Measurements from ENCODE around the gene PCDHGB4. TPM values are rescaled to one million over a fixed set of nuclear protein-coding genes. Genes with fewer than 3 reads are reported as not detected.
"Not testable (repeated sequence)": the region's sequence is repeated elsewhere in the genome, so short reads cannot be mapped to it uniquely, and the experiment has no call there.

The PCDHGB4 gene
- total RNA-seq: 10 to 100 TPM; 10.7 to 13.9 TPM
- polyA plus RNA-seq (2013, experiment 1 of 2): 9.2 TPM
- polyA plus RNA-seq (2013, experiment 2 of 2): 9.4 TPM
- long read RNA-seq, experiment 1: 0 reads
- long read RNA-seq, experiment 2, full-length matches to known transcripts: 15 of 15 reads
- long read RNA-seq, experiment 2, partial matches to known transcripts: 0 of 15 reads
- long read RNA-seq, experiment 2, other reads (novel, unspliced or antisense): 0 of 15 reads
- long read RNA-seq, experiment 3, full-length matches to known transcripts: 52 of 52 reads
- long read RNA-seq, experiment 3, partial matches to known transcripts: 0 of 52 reads
- long read RNA-seq, experiment 3, other reads (novel, unspliced or antisense): 0 of 52 reads
- long read RNA-seq, experiment 4, full-length matches to known transcripts: 1 of 1 reads
- long read RNA-seq, experiment 4, partial matches to known transcripts: 0 of 1 reads
- long read RNA-seq, experiment 4, other reads (novel, unspliced or antisense): 0 of 1 reads

GRCh38 chr5:141387557-141388311, at the start of gene PCDHGB4:
Gene PCDHGB4, plus strand, starts transcription at chr5:141387698. Its CDS starts 187 bp downstream, at chr5:141387885.
- peaks cover 11% of the 10 kb centered on the region for H3K27me3 Mint-ChIP-seq (ENCODE audit: insufficient read depth)
- not testable (repeated sequence) for H3K27me3 ChIP-seq (ENCODE audit: control insufficient read depth, insufficient read depth, low read length, poor library complexity, severe bottlenecking); H3K4me1 Mint-ChIP-seq; H3K4me1 ChIP-seq (ENCODE audit: control insufficient read depth, insufficient read depth, low read length); H3K36me3 ChIP-seq (ENCODE audit: control insufficient read depth, insufficient read depth, low read length); H3K9ac ChIP-seq (ENCODE audit: extremely low read depth, low read length, poor library complexity, severe bottlenecking); H3K27ac ChIP-seq (ENCODE audit: low read depth, low read length)
- H3K9me3 Mint-ChIP-seq: peaks cover 76% of the 10 kb centered on the region
- peak; percentile 88 for DNase-seq
- TF ChIP-seq, protein P1, sequence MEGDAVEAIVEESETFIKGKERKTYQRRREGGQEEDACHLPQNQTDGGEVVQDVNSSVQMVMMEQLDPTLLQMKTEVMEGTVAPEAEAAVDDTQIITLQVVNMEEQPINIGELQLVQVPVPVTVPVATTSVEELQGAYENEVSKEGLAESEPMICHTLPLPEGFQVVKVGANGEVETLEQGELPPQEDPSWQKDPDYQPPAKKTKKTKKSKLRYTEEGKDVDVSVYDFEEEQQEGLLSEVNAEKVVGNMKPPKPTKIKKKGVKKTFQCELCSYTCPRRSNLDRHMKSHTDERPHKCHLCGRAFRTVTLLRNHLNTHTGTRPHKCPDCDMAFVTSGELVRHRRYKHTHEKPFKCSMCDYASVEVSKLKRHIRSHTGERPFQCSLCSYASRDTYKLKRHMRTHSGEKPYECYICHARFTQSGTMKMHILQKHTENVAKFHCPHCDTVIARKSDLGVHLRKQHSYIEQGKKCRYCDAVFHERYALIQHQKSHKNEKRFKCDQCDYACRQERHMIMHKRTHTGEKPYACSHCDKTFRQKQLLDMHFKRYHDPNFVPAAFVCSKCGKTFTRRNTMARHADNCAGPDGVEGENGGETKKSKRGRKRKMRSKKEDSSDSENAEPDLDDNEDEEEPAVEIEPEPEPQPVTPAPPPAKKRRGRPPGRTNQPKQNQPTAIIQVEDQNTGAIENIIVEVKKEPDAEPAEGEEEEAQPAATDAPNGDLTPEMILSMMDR (conservative IDR thresholded peaks at IDR 0.05): peak; percentile 86
- peak within 1 kb of the TSS; percentile 64 for H3K27ac Mint-ChIP-seq
- H3K4me3 Mint-ChIP-seq: peak within 1 kb of the TSS; percentile 77
- 73% methylated on average over 5 to 18 of the region's 40 CpGs for WGBS, 2 experiments (ENCODE audit: insufficient coverage in 1 of 2, insufficient read length in 1 of 2)
- H3K9me3 ChIP-seq (ENCODE audit: control insufficient read depth, low read length): peaks cover 68% of the 10 kb centered on the region
- H3K36me3 Mint-ChIP-seq (ENCODE audit: low read depth): peaks cover 51% of the 10 kb centered on the region
- peak within 1 kb of the TSS; percentile 35 for H3K4me3 ChIP-seq (ENCODE audit: low read length)

DNA sequence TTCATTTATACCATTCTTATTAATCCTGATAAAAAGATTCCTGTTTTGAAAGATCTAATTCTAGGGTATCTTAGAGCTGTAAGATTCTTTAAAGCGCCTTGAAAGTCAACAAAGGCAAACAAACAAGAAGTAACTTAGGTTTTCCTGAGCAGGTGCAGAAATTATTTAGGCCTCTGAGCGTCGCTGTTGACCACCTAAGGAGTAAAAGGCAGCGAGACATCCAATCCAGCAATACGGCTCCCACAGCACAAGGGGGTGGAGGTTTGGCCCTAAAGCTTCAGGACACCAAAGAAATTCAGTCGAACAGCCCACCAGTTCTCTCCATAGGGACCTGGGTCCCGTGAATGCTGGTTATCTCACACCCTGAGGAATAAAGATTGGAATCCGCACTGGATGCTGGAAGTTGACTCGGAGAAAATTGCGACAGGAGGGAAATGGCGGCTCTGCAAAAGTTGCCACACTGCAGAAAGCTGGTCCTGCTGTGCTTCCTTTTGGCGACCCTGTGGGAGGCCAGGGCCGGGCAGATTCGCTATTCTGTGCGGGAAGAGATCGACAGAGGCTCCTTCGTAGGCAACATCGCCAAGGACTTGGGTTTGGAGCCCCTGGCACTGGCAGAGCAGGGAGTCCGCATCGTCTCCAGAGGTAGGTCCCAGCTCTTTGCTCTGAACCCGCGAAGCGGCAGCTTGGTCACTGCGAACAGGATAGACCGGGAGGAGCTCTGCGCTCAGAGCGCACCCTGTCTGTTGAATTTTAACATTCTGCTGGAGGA, 48.8 kb upstream of the PCDHGB4 start, which contains the start of gene PCDHGA2:
PCDHGA2 (plus strand) TSS at position 223 of the 769 bp plus-strand sequence.
- H3K36me3 ChIP-seq (ENCODE audit: control insufficient read depth, insufficient read depth, low read length): no peaks in the 10 kb centered on the region
- H3K4me3 Mint-ChIP-seq: peak within 1 kb of the TSS; percentile 46
- TF ChIP-seq, protein P1 (conservative IDR thresholded peaks at IDR 0.05): peak; percentile 78
- 78 to 88% methylated on average over 19 to 27 of the region's 27 CpGs for WGBS, 2 experiments (ENCODE audit: insufficient coverage in 1 of 2, insufficient read length in 1 of 2)
- peaks cover 47% of the 10 kb centered on the region for H3K9me3 Mint-ChIP-seq
- no peak within 1 kb of the TSS for H3K4me3 ChIP-seq (ENCODE audit: low read length)
- no peak within 1 kb of the TSS for H3K9ac ChIP-seq (ENCODE audit: extremely low read depth, low read length, poor library complexity, severe bottlenecking)
- H3K27me3 Mint-ChIP-seq (ENCODE audit: insufficient read depth): peaks cover 19% of the 10 kb centered on the region
- H3K4me1 ChIP-seq (ENCODE audit: control insufficient read depth, insufficient read depth, low read length): no peaks in the 10 kb centered on the region
- peaks cover under 1% of the 10 kb centered on the region for H3K9me3 ChIP-seq (ENCODE audit: control insufficient read depth, low read length)
- H3K27me3 ChIP-seq (ENCODE audit: control insufficient read depth, insufficient read depth, low read length, poor library complexity, severe bottlenecking): no peaks in the 10 kb centered on the region
- H3K4me1 Mint-ChIP-seq: no peaks in the 10 kb centered on the region
- DNase-seq: peak; percentile 75
- no peak within 1 kb of the TSS for H3K27ac ChIP-seq (ENCODE audit: low read depth, low read length)
- H3K27ac Mint-ChIP-seq: peak within 1 kb of the TSS; percentile 55
- peaks cover 8% of the 10 kb centered on the region for H3K36me3 Mint-ChIP-seq (ENCODE audit: low read depth)

DNA sequence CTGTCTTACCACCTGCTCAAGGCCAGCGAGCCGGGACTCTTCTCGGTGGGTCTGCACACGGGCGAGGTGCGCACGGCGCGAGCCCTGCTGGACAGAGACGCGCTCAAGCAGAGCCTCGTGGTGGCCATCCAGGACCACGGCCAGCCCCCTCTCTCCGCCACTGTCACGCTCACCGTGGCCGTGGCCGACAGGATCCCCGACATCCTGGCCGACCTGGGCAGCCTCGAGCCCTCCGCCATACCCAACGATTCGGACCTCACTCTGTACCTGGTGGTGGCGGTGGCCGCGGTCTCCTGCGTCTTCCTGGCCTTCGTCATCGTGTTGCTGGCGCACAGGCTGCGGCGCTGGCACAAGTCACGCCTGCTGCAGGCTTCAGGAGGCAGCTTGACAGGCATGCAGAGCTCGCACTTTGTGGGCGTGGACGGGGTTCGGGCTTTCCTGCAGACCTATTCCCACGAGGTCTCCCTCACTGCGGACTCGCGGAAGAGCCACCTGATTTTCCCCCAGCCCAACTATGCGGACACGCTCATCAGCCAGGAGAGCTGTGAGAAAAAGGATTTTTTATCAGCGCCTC, 46.6 kb upstream of the PCDHGB4 start:
- H3K27me3 Mint-ChIP-seq (ENCODE audit: insufficient read depth): peaks cover 22% of the 10 kb centered on the region
- H3K36me3 ChIP-seq (ENCODE audit: control insufficient read depth, insufficient read depth, low read length); H3K9ac ChIP-seq (ENCODE audit: extremely low read depth, low read length, poor library complexity, severe bottlenecking); H3K27me3 ChIP-seq (ENCODE audit: control insufficient read depth, insufficient read depth, low read length, poor library complexity, severe bottlenecking); H3K4me1 Mint-ChIP-seq; H3K27ac ChIP-seq (ENCODE audit: low read depth, low read length); DNase-seq; H3K4me3 Mint-ChIP-seq; H3K4me3 ChIP-seq (ENCODE audit: low read length); H3K27ac Mint-ChIP-seq; H3K4me1 ChIP-seq (ENCODE audit: control insufficient read depth, insufficient read depth, low read length): not testable (repeated sequence)
- peaks cover 19% of the 10 kb centered on the region for H3K9me3 ChIP-seq (ENCODE audit: control insufficient read depth, low read length)
- H3K9me3 Mint-ChIP-seq: peaks cover 64% of the 10 kb centered on the region
- WGBS, 2 experiments (ENCODE audit: insufficient coverage in 1 of 2, insufficient read length in 1 of 2): 94 to 97% methylated on average over 20 to 43 of the region's 45 CpGs
- peaks cover 14% of the 10 kb centered on the region for H3K36me3 Mint-ChIP-seq (ENCODE audit: low read depth)

Measured in endodermal cell (in vitro differentiated cells).